ENCODE measurements around the gene RASD1.

RASD1 gene

DNA sequence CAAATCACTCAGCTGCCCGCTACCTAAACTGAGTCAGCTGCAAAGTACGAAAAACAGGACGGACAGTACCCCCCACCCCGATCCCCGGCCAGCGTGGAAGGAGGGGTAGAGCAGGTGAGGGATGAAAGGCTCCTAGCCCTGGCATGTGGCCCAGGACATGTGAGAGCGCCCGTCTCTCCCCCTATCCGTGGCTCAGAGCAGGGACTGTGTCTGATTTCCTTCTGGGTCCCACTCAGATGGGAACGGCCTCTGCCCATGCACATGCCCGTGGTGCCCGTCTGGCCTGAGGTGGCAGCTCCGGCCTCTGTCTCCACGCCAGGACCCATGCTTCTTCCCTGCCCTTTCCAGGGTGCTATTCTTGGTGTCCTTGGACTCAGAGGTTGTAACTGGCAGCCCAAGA, 30.2 kb upstream of the RASD1 start:
- no peak for DNase-seq

DNA sequence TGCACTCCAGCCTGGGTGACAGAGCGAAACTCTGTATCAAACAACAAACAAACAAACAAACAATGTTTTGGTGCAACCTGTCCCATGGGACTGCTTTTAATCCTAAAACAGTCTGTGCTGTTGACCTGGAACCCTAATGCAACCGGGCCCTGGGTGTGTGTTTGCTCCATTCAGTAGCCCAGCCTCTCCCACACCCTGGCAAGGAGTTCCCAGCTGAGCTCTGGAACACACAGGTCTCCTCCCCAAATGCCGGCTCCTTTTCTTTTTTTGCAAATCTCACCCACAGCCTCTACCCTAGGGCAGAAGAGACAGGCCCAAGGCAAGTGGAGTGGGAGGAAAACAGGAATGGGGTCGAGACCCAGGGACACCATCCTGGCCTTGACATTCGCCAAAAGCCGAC, 29.8 kb upstream of the RASD1 start:
- DNase-seq: no peak

DNA sequence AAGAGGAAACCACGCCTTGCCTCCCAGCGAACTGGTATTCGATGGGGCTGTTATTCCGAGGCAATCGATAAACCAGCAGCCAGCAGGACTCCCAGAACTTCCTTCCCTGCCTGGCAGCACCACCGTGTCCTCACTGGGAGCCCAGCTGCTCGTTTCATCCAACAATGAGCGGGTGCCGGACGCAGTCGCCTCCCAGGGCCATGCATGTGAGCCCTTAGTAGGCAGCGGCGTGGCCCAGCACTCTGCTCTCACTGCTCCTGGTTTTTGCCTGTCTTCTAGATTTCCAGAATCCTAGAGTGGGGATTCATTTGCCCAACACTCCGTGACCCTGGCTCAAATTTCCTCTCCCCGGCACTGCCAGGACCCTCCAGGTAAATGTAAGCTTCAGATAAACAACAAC, 29.1 kb upstream of the RASD1 start:
- DNase-seq: no peak

DNA sequence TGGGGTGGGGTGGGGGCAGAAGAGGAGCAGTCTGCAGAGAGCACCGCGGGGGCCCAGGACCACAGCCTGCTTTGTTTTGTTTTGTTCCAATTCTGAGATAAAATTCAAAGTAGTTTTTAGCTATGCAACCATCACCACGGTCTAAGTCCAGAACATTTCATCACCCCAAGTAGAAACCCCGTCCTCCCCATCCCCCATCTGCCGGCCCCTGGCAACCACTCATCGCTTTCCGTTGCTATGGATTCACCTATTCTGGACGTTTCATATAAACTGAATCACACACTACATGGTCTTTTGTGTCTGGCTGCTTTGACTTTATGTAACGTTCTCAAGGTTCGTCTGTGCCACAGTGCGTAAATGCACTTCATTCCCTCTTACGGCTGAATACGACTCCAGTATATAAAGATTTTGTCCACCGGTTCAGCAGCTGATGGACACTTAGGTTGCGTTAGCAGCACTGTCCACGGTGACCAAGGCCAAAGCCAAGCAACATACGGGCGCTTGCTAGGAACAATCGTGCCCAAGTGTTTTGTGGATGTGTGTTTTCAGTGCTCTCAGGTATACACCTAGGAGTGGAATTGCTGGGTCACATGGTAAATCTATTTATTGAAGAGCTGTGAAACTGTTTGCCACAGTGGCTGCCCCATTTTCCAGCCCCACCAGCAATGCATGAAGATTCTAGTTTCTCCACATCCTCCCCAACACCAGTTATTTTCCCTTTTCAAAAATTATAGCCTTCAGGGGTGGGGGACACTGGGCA, 27.7 kb upstream of the RASD1 start:
- DNase-seq: no peak

DNA sequence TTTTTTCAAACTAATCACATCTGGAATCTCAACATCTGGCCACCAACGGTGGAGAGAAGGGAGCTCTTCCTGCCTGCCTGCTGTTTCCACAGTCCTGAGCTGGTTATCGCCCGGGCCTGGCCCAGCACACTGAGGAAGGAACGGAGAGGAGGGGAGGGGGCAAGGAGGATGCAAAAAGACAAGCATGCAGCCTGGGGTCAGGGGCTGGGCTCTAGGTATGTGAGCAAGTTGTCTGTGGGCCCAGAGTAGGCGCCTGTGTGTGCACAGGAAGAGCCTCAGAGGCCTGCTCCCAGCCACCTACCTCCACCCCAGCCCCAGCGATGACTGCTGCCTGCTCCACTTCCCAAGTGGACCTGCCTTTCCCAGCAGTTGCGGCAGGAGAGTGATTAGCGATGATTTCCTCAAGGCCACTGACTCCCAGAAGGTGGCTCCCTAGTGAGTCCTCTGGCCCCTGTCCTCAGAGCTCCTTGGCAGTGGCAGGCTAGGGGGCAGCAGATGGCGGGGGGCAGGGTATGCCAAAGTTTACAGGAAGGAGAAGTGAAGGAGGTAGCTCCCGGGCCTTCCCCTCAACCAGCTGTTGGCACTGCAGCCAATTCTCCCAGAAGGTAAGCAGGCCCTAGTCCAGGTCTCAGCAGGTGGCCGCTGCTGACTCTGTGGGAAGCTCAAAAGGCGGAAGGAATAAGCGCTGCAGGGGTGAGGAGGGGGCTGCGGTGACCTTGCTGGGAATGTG, 27.0 kb upstream of the RASD1 start:
- no peak for DNase-seq

DNA sequence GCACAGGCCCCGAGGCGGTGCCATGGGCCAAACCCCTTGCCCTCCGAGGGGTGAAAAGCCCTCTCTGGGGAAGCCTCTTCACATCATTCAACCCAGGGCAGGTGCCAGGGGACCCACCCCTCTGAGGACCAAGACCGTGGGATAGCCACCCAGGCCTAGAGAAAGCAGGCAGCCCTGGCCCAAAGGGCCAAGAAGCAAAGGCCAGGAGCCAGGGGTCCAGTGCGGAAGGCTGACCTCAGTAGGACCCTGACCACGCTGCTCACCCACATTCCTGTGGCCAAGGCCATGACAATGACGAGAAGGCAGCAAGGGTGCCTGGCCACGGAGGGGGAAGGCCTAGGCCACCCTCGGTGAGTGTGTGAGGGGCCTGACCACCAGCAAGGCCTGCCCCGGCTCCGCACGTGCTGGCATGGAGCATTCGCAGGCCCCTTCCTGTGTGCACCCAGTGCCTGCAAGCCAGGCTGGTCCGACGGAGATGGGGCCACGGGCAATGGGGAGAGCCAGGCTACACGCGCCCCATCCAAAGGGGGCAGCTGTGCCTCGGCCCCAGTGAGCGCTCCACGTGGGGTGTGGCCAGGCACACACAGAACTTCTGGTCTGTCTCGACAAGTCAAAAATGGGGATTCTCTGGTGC, 24.5 kb upstream of the RASD1 start:
- DNase-seq: no peak

DNA sequence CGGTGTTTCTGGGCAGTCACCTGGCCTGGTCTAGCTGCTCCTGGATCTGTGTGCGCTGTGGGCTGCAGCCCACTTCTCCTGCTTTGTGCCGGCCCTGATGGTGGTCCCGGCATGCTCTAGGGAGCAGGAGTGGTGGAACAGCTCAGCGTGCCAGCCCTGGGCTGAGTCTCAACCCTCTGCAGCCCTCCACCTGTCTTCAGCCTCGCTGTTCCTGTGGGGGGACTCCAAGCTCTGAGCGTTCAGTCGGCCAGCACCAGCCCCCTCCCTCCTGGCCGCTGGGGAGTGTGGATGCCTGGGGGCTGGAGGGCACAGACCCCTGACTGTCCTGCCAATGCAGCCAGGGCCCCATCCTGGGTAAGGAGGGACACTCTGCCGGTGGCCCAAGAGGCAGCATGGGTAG, 23.7 kb upstream of the RASD1 start:
- DNase-seq: no peak

DNA sequence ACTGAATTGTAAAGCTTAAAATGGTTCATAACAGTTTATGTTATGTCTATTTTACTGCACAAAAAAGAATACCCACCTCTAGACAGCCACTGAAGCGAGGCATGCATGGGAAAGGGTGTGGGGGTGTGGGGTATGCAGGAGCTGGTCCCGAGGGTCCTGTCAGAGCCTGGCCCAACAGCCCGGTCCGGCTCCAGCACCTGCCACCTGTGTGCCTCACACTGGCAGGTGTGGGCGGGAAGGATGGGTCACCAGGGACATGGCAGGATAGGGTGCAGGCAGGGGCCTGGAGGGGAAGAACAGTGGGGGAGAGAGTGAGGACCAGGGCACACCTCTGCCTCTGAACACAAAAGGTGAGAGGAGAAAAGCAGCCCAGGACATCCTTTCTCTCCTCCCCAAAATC, 22.8 kb upstream of the RASD1 start:
- no peak for DNase-seq

DNA sequence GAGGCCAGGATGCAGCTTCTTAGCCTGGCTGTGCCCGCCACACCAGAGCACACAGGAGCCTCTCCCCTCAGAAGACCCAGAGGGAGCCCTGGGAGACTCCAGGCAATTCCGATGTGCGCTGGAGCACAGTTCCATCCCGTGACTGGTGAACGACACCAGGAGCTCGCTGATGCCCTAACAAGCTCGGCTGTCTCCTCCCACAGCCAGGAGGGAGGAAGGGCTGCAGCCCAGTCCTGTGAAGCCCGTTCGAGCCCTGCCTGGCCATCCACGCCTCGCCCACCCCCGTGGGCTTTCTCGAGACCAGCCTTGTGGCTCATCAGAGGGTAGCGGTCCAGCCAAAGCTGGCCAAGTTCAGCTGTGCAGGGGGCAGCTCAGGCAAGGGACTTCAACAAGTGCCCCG, 21.8 kb upstream of the RASD1 start:
- no peak for DNase-seq

DNA sequence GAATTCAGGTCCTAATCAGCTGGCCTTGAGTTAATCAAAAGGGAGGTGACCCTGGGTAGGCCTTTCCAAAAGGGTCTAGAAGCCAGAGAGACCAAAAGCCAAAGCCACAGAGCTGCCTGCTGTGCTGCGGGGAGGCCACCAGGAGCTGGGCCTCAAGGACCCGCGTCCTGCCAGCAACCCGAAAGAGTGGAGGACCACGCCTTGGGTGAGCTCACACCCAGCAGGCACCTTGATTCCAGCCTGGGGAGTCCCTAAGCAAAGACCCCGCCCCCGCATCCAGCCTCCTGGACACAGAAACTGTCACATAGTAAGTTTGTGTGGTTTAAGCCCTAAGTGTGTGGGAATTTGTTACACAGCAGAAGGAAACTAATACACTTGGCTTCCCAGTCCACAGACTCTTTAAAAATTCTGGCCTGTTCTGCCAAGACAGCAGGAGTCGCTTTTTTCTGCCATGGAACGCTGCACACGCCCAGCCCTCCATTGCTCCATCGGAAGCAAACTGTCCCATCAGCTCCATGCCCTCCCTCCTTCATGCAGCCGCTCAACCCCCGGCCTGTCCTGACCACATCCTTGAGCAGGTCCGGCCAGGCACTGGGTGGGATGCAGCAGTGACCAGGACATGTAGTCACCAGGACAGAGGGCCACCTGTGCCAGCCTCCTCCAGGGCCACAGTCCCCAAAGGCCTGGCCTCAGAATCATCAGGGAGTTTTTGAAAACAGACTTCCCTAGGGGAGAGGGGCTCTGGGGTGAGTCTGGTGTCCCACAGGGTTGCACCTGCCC, 20.9 kb upstream of the RASD1 start:
- DNase-seq: no peak

DNA sequence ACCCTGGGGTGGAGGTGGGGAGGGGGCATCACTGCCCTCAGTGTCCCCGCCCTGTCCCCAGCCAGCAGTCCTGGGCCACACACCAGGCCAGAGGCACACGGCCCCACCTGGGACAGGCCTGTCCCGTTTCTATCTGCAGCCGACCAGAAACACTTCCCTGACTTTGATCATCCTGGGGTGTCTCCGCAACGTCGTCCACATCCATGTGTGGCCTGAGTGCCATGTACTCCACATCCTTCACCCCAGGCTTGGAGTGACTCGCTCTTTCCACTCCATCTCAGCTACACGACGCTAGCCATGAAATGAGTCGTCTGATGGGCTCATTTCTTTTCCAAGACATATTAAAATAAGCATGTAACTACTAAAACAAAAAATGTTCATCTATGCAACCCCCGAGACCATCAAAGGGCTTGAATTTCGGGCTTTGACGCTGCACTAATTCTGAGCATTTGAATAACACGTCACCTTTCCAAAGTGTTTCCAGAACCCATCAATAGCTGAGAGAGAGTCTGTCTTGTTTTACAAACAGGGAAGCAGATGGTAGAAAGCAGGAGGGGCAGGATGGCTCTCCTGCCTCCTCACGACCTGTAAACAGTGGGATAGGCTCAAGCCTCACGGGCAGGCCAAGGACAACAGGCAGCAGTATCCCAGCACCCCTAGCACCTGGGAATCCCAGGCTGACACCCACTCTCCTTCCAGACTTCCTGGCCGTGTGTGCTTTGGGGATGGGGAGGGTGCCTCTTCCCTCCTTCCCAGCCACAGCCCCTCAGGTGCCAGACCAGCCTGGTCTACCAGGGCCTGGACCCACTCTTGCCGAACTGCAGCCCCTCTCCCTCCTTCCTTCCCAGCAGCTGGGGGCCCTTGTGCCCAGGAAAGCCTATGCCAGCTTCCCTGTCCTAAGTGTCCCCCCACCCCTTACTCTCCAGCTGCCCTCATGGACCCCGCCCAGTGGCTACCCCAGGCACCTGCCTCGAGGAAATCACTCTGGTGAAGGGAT, 20.0 kb upstream of the RASD1 start:
- DNase-seq: no peak

DNA sequence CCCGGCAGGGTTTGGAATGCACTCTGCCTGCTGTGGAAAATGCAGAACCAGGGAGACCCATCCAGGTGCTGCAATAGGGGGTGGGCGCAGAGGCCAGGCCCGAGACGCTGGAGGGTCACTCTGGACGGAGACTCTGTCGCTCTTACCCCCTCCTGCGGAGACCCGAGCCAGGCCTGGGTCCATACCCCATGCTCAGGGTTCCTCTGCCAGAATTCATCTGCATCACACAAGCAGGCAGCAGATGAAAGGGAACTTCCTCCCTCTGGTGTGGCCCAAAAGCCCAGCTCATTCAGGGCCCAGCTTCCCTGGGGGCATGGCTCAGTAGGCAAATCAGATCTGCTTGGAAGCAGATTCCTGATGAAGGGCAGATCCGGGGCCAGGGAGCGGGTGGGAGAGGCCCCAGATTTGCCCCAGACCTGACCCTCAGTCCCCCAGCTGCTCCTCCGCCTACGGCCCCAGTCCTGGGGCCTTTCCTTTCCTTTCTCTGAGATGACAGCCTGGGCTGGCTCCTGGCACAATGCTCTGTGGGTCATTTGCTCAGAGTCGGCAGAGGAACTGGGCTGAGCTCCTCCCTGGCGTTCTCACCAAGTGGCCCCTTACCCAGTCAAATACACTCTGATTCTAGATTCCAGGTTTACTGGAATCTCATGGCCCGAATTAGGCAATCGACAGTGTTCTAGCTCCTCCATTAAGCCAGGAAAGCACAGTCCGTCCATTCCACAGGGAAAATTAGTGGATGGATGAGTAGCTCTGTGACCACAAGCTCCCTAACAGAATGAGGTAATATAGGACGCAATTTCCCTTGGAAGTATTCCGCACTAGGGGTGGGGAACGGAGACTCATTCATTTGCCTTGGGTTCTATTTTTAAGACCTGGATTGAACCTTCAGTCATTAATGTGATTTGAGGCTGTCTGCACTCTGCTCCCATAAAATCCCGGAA, 19.1 kb upstream of the RASD1 start:
- no peak for DNase-seq

DNA sequence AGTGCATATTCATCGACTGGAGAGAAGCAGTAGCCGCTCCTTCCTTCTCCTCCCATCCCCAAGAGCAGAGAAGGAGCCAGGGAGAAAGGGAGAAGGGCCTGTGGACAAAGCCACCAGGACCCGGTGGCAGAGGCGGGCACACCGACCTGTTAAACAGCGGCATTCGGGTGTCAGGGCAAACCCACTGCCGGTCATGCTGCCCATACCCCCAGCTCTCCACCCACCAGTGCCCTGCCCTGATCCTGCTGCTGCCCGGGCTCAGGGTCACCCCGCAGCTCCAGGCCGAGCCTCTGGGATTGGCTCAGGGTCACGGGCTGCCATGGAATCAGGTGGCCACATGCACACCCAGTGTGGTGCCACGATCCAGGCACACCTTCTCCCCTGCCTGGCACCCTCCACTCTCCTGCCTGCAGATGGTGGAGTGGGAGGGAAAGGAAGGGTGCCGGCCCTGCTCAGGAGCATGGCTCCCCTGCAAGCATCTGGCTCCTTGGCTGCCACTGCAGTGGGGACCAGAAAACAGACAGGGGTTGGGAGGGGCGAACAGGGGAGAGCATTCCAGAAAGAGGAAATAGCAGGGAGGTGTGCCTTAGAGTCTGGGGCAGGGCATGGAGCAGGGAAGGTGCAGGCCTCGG, 18.3 kb upstream of the RASD1 start:
- no peak for DNase-seq

DNA sequence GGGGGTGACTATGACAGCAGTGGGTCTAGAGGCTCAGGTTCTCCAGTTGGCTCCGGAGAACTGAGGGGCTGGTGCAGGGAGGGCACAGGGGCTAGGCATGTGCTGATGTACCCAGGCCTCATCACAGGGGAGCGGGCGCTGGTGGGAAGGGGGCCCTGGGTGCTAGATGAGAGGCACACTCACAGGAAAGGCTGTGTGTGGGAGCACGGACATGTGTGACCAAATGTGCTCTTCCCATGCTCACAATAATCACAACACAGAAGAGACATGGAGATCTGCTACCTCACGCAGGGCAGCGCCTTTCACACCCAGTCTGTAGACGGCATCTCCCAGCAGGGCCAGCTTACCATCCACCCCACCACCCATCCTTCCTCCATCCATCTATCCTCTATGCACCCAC, 17.4 kb upstream of the RASD1 start:
- DNase-seq: no peak

DNA sequence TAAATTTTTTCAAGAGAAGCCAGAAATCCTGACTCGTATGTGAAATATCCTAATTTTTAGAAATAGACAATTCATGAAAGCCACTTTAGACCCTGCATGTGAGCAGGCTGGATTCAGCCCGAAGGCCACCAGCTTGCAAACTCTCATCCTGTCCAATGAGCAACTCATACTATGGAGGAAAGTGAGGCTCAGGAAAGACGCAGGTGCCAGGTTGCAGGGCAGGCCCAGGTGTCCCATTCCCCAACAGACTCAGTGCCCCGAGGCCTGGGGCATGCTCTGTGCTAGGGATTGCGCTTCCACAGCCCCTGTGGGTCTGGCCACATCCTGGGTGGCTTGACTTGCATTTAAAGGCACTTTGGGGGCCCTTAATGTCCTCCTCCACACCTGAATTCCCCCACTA, 16.7 kb upstream of the RASD1 start:
- no peak for DNase-seq

DNA sequence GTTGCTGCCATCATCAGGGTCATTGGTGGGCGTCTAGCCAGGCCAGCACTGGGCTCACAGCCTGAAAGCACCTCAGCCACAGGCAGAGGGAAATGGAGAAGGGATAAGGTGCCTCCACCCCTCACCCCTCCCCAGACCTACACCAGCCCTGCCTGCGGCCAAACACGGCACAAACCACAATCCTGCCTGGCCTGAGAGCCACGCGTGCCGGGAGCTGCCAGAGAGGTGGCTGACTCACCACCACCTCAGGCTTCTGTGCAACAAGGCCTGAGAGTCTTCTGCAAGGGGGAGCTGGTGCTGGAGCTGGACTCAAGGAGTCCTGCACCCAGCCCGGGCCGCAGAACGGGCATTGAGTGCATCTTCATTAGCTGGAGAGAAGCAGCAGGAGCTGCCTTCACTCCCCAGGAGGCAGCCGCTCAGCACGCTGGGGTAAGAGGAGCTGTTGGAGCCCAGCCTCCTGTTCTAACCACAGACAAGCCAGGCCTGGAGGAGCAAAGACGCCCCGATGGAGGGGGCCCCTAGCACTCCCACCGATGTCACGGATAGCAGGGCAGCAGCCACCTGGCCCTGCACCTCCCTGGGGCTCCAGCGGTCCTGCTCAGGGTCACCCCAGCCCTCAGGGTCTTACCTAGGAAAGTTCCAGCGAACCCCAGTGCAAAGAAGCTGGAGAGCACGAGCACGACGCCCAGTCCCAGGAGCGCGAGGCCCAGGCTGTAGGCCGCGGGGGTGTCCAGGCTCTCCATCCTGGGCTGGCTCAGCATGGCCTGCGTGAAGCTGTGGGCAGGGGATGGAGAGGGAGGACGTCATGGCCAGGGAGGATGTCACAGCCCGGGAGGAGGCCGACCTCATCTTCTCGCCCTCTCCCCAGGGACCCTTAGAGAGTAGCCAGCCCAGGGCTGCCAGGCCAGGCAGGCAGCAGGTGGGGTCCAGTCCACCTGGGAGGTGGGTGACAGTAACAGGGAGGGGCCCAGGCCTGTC, 16.0 kb upstream of the RASD1 start:
- DNase-seq: peak; percentile 6

DNA sequence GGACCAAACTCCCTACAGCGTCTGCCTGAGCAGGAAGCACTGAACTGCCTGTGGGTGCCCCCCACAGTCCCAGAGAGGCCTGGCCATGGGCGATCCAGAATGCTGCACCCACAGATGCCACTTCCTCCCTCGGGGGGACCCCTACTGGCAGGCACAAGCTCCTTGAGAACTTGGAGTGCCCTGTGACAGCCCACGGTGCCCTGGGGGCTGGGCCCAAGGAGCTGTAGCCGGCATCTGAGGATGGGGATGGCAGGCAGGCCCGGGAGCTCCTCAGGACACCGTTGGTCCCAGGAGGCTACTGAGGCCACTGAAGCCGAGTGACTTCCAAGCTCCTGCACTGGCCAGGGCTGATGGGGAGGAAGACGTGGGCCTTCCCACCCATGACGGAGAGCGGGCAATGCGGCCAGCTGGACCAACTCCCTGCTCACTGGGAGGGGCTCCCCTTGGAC, 15.1 kb upstream of the RASD1 start:
- no peak for DNase-seq

DNA sequence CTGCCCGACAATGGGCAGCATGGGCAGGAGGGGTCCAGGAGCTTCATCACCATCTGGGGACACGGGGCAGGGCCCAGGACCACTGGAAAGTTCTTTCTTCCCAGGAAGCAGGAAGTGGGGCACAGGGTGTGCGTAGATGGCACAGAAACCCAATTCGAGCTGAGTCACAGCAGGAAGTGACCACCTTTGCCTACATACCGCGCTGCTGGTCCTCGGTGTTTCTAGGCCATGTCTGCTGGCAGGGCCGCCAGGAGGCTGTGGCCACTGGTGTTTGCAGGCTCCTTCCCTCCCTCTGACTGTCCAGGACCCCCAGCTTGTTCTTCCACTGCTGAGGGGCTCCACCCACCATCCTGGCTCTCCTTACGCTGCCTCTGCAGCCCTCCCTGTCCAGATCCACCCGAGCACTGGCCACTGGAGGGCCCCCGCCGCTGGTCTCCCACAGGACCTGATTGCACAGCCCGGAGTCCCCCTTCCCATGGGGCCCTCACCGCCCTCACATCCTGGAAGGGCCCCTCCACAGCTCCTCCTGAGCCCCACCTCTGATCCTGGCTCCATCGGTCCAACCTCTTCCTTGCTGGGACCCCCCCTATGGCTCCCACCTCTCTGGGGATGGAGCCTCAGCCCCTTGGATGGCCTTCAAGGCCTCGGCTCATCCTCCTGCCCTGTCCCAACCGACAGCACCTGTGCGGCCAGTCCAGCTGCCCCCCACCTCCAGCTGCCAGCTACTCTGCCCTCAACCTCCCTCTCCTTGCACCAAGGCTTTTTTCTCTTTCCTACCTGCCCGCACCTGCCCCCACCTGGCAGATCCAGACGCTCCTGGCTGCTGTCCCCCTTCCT, 14.5 kb upstream of the RASD1 start:
- no peak for DNase-seq

Measured in kidney glomerular epithelial cell (primary cell).